OCI-LY1 (cell line): Measurements from ENCODE around the gene NXN.
"Not testable (repeated sequence)": the region's sequence is repeated elsewhere in the genome, so short reads cannot be mapped to it uniquely, and the experiment has no call there.

Experiments
- EZH2 ChIP-seq: fragments of 200-600 bp; sonication (generic), shearing (Covaris generic); IDR thresholded peaks from 2 replicates; pipeline ENCODE4 v1.8.0; 2017; ENCODE audit warnings: borderline replicate concordance, mixed run types, mild to moderate bottlenecking, antibody characterized with exemption, low read length, moderate library complexity, mixed read lengths
- TF ChIP-seq, protein P1 (sequence below): fragments of 200-600 bp; sonication (generic), shearing (Covaris generic); IDR thresholded peaks from 2 replicates; pipeline ENCODE4 v1.5.1; 2017; ENCODE audit warnings: mild to moderate bottlenecking, antibody characterized with exemption, low read length, moderate library complexity, mixed read lengths

DNA sequence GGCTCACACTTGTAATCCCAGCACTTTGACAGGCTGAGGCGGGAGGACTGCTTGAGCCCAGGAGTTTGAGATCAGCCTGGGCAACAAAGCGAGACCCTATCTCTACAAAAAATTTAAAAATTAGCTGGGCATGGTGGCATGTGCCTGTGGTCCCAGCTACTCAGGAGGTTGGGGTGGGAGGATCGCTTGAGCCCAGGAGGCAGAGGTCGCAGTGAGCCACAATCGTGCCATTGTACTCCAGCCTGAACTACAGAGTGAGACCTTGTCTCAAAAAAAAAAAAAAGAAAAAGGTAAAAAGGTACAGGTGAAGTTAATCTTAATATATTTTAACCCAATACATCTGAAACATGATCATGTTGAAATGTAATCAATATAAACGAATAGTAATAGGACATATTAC lies 73.9 kb downstream of the NXN start:
- TF ChIP-seq, protein P1, sequence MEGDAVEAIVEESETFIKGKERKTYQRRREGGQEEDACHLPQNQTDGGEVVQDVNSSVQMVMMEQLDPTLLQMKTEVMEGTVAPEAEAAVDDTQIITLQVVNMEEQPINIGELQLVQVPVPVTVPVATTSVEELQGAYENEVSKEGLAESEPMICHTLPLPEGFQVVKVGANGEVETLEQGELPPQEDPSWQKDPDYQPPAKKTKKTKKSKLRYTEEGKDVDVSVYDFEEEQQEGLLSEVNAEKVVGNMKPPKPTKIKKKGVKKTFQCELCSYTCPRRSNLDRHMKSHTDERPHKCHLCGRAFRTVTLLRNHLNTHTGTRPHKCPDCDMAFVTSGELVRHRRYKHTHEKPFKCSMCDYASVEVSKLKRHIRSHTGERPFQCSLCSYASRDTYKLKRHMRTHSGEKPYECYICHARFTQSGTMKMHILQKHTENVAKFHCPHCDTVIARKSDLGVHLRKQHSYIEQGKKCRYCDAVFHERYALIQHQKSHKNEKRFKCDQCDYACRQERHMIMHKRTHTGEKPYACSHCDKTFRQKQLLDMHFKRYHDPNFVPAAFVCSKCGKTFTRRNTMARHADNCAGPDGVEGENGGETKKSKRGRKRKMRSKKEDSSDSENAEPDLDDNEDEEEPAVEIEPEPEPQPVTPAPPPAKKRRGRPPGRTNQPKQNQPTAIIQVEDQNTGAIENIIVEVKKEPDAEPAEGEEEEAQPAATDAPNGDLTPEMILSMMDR, result not testable (repeated sequence)
- not testable (repeated sequence) for TF ChIP-seq EZH2
